OCI-LY7 (cell line): ENCODE measurements around the gene PCP4L1.

ENCODE experiments used
- CTCF ChIP-seq: fragments of 200-600 bp; sonication (generic); conservative IDR thresholded peaks from 2 replicates; pipeline ENCODE4 v1.5.1; 2014; ENCODE audit warnings: mild to moderate bottlenecking, antibody characterized with exemption, low read length, moderate library complexity, mixed read lengths
- EZH2phosphoT487 ChIP-seq: fragments of 200-600 bp; sonication (generic); IDR thresholded peaks from 2 replicates; pipeline ENCODE4 v1.6.1; 2018; ENCODE audit warnings: low read depth, borderline replicate concordance, mild to moderate bottlenecking, mixed run types, antibody characterized with exemption, low read length, moderate library complexity, mixed read lengths

- TF ChIP-seq CTCF = no peak
- no peak for TF ChIP-seq EZH2phosphoT487
Observed at GRCh38 chr1:161265305-161265704, 6.8 kb downstream of the PCP4L1 start.
